AG08396 (cell line): Measurements from ENCODE around the gene KBTBD4.
"Not testable (repeated sequence)": the region's sequence is repeated elsewhere in the genome, so short reads cannot be mapped to it uniquely, and the experiment has no call there.

ENCODE experiments used
- DNase-seq: peaks from one replicate; pipeline ENCODE4 v3.0.0; 2012; ENCODE audit warnings: low spot score, mixed read lengths

The KBTBD4 gene

DNA sequence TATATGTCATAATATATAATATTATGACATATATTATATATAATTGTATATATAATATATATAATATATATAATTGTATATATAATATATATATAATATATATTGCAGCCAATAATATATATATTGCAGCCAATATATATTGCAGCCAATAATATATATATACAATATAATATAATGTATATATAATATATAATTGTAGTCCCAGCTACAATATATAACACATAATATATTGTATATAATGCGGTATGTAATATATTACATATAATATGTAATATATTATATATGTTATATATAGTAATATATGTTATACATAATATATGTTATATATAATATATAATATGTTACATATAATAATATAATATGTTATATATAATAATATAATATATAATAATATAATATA is 20.1 kb downstream of the KBTBD4 start:
- DNase-seq: no peak

DNA sequence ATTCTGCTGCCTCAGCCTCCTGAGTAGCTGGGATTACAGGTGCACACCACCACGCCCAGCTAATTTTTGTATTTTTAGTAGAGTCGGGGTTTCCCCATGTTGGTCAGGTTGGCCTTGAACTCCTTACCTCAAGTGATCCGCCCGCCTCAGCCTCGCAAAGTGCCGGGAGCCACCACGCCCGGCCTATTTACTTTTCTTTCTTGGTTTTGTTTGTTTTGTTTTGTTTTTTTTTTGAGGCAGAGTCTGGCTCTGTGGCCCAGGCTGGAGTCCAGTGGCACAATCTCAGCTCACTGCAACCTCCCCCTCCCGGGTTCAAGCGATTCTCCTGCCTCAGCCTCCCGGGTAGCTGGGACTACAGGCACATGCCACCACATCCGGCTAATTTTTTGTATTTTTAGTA is 21.8 kb downstream of the KBTBD4 start:
- not testable (repeated sequence) for DNase-seq

DNA sequence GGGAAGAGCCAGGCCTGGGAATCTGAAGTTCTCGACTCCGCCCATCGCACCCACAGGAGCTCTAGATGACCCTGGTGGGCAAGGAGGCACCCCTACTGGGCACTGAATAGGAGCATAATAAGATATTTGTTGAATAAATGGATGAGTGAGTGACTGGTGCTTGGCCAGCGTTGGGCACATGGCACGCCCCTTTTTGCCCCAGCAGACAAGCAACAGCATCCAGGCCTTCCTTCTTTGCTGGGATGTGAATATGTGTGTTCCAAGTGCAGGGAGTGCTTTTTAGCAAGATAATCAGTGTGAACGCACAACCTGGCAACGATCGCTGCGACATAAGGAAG is 25.4 kb downstream of the KBTBD4 start:
- DNase-seq: no peak

DNA sequence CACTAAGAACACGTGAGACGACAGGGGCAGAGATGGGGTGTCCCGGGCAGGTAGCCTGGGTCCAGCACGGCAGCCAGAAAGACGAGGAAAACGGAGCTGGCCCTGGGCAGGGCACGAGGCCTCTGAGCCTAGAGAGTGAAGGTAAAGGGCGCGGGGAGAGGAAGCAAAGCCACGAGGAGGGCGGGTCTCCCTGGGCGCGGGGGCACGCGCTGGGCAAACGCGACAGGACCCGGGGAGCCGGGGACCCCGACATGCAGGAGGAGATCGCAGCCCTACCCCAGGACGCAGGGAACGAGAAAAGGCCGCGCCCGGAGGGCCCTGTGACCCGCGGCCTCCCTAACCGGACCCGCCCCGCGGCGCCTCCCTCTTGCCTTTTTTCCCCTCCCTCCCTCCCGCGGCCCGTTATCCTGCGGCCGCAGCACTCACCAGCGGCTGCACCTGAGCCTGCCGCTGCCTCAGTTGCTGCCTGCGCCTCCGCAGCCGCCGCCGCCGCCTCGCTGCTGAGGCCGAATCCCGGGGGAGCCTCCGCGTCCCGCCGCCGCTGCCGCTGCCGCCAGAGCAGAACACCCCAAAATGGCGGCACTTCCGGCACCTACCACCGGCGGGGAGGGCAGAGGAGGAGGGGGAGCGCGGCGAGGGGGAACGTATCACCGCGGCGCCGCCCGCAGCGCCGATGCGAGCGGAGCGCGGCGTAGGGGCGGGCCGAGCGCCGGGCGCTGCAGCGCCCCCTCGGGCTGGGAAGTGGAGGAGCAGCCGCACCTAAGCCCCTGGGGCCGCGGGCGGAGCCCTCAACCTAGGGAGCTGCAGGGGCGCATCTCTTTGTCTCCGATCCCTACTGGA is 26.0 kb downstream of the KBTBD4 start, which contains the start of gene CELF1:
TSS of gene CELF1 (minus strand) at position 567 of the 840 bp plus-strand sequence. CDS start 53,609 bp downstream, outside the sequence.
- peak; percentile 95 for DNase-seq

DNA sequence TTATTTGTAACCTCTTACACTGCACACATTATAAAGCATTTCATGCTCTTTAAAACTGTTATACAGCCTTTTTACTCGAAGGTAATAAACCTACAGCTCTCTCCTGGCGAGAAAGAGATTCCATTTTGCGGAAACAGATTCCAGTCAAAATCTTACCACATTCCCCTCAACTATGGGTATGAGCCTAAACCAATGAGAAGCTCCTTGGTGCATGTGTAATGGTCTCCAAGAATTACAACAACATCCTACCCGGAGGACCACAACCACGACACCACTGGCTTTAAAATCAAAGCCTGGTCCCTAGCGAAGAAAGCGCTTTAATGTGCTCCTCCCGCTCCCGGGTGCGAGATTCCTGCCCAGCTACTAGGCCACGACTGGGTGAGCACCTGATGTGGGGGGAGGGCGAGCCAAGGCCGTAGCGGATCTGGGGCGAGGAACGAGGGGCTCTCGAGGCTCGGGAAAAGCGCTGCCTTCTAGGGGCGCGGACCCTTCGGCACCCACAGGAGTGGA is 26.7 kb downstream of the KBTBD4 start:
- peak; percentile 44 for DNase-seq

DNA sequence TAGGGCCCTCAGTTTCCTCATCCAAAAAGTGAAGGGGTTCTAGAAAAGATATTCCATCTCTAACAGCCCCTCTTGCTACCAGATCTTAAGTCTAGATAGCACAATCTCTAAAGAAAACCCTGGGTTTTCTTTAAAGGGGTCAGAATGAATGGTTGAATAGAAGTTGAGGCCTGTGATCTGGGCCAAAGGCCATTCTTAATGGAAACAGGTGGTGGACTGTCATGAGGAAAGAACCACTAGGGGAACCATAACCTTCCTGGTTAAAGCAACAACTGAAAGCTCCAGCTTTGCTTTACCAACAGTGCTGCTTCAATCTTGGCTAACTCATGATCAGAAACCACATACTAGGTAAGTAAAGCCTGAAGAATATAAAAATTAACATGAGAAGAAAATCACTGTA is 27.7 kb downstream of the KBTBD4 start:
- DNase-seq: no peak

DNA sequence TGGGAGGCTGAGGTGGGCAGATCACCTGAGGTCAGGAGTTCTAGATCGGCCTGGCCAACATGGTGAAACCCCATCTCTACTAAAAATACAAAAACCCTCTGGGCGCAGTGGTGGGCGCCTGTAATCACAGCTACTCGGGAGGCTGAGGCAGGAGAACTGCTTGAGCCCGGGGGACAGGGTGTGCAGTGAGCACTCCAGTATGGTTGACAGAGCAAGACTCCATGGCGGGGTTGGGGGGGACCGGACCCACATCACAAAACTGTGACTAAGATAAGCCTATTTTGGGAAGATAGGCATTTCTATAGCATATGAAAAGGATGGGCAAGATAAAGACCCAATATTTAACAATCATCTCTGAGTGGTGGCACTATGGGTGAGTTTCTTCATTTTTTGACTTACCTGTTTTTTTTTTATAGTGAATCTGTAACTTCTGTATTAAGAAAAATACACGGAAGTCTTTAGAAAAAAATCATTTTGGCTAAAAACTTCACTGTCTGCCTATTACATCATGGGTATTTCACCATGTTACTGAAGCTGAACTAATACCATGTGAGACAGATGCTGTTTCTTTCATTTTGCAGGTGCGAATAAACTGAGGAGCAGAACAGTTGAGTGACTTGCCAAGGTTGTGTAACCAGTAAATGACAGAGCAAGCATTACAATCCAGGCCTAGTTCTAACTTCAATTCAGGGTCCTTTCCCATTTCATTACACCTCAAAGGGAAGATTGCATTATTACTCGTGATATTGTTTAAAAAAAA is 28.3 kb downstream of the KBTBD4 start:
- no peak for DNase-seq

DNA sequence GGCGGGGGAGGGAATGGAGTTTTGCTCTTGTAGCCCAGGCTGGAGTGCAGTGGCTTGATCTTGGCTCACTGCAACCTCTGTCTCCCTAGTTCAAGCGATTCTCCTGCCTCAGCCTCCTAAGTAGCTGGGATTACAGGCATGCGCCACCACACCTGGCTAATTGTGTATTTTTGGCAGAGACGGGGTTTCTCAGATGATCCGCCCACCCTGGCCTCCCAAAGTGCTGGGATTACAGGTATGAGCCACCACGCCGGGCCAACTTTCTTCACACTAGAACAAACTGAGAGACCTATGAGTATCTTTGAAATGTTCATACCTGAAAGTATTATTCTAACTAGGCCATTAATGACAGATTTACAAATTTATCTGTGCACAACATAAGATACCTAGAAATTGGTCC is 32.5 kb downstream of the KBTBD4 start:
- not testable (repeated sequence) for DNase-seq

DNA sequence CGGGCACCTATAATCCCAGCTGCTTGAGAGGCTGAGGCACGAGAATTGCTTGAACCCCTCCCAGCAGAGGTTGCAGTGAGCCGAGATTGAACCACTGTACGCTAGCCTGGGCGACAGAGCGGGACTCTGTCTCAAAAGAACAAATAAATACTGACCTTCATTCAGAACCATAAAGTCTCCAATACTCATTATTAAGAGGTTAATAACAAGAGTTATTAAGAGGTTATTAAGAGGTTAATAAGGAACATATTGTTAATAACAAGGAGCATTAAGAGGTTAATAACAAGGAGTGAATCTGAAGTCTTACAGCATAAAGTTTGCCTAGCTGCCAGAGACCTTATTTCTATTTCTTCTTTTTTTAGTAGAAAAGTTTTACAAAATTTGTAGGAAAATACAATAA is 33.5 kb downstream of the KBTBD4 start:
- no peak for DNase-seq

DNA sequence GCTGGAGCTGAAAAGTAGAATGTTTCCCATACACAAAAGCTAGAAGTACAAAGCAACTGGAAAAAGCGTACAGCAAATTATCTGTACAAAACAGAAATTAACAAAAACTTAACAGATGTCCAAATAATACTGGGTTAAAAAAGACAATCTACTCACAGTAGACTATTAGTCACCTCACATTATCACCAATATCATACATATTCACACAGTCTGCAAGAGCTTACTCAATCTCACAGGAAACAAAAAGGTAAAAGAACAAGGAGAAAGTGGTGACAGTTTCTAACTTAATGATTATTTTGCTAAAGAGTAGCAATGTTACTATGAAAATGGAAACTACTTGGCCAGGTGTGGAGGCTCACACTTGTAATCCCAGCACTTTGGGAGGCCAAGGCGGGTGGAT is 37.7 kb downstream of the KBTBD4 start:
- DNase-seq: no peak

DNA sequence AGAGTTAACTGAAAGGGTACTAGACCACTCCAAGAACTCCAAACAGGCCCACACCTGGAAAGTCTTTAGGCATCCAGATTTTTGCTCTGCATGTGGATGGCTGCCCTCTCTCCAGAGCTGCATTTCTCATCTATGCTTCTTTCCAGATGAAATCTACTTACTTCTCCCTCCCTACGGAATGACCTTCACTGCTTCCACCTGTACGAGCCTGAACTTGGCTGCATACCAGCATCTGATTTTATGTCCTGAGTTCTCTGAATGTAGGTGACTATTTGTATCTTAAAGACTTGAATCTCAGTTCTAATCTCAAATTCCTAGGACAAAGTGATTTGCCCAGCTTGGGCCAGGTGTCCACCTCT is 39.1 kb downstream of the KBTBD4 start:
- DNase-seq: no peak

DNA sequence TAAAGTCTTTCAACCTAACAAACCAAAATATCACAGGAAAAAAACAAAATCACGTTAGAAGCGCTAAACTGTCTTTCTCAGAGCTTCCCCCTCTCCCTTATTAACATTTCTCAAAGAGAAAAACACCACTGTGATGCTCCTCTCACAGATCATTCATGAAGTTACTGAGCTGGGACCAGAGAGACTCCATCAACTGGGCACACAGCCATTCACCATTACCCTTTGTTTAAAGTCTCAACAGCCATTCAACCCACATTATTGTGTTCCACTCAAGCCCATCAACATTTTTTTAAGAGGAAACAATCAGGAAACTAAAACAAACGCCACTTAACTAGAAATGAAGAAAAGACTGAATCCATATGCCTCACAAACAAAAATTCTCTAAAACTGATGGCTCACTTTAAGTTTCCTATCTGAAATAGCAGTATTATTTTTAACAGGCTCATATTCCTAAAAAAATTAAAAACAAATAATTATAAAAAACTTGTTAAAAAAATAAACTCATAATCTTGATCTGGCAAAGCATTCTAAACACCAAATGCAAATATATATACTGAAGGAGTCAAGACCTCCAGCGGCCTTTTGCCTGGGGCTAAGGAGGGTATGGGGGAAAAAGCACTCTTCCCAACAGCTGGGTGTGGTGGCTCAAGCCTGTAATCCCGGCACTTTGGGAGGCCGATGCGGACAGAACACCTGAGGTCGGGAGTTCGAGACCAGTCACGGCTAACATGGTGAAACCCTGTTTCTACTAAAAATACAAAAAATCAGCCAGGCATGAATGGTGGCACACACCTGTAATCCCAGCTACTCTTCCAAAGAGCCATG is 39.8 kb downstream of the KBTBD4 start:
- no peak for DNase-seq

DNA sequence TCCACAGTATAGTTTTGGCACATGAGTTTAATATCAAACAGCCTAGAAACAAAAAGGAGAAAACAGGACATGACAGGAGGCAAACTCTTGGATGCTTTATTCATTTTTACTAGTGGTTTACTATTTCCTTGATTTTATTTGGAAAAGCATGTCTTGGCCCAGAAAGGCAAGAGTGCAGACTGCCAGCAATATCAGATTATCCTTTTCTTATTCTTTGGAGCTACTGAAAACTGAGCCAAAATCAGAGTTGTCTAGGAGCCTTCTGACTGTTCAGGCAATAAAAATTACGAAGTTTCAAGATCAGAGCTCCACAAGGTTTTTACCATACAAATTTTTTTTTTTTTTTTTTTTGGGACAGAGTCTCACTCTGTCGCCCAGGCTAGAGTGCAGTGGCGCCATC is 41.9 kb downstream of the KBTBD4 start:
- no peak for DNase-seq

- DNase-seq: no peak
Observed at GRCh38 chr11:47534704-47535251, 44.0 kb downstream of the KBTBD4 start.

GRCh38 chr11:47533690-47534151 is 45.0 kb downstream of the KBTBD4 start:
- DNase-seq: peak; percentile 25

GRCh38 chr11:47532597-47533213 is 46.1 kb downstream of the KBTBD4 start:
- DNase-seq: no peak

GRCh38 chr11:47531666-47532065 is 47.1 kb downstream of the KBTBD4 start:
- DNase-seq: no peak

DNA sequence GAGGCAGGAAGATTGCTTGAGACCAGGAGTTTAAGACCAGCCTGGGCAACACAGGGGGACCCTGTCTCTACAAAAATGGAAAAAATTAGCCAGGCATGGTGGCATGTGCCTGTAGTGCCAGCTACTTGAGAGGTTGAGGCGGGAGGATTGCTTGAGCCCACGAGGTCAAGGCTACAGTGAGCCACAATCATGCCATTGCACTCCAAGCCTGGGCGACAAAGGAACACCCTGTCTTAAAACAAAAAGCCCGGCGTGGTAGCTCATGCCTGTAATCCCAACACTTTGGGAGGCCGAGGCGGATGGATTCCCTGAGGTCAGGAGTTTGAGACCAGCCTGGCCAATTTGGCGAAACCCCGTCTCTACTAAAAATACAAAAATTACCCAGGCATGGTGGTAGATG is 48.0 kb downstream of the KBTBD4 start:
- DNase-seq: not testable (repeated sequence)

DNA sequence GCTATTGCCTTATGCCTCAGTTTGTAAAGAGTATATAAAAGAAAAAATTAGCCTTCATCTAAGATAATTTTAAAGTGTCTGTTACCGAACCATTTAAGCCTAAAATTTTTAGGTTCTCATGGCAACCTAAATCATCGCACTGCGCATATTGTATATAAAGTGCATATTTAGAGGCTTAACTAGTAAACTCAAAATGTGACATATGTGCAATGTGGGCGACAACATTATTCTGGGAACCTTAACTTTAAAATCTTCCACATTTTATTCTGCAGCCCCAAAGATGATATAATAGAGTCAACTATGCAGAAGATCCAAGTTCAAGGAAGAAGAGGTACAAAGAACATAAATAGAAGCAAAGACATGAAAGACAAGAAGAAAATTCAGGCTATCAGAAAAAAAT is 48.8 kb downstream of the KBTBD4 start:
- DNase-seq: no peak

DNA sequence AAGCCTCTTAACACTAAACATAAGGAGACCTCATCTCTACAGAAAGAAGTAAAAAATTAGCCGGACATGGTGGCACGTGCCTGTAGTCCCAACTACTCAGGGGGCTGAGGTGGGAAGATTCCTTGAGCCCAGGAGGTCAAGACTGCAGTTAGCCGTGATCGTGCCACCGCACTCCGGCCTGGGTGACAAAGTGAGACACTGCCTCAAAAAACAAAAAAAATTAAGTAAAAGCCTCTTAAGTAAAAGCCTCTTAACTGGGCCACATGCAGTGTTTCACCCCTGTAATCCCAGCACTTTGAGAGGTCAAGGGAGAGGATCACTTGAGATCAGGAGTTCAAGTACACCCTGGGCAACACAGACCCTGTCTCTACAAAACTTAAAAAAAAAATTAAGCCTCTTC is 51.6 kb downstream of the KBTBD4 start:
- no peak for DNase-seq

DNA sequence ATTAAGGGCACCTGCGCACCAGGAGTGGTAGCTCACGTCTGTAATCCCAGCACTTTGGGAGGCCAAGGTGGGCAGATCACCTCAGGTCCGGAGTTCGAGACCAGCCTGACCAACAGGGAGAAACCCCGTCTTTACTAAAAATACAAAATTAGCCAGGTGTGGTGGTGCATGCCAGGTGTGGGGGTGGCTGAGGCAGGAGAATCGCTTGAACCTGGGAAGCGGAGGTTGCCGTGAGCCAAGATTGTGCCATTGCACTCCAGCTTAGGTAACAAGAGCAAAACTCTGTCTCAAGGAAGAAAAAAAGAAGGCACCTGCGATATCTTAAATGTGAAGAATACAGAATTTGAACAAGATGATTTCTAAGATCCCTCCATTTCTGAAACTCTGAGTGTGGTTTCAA is 52.7 kb downstream of the KBTBD4 start:
- DNase-seq: not testable (repeated sequence)
